ENCODE data around the gene MARK2. TPM values are rescaled to one million over a fixed set of nuclear protein-coding genes. Genes with fewer than 3 reads are reported as not detected.

Gene MARK2
- polyA plus RNA-seq, 1 of the 3 experiments (the other 2 are of a cell fraction), result 18.8 TPM

GRCh38 chr11:63903884-63904283, 65.0 kb downstream of the MARK2 start:
- H3K9ac ChIP-seq, result no peak overlapping the region
- 96% methylated on average over 14 of the region's 14 CpGs for WGBS (ENCODE audit: low lambda C conversion rate)
- H3F3A ChIP-seq (replicated peaks; ENCODE audit: insufficient read depth), result no peaks in the 10 kb centered on the region
- H3K4me3 ChIP-seq (ENCODE audit: low read depth in 2 of 2, low read length in 1 of 2), result no peak overlapping the region
- POLR2A ChIA-PET, result no interaction called here
- peaks cover 0 to 3% of the 10 kb centered on the region in 2 experiments; a peak in 1 of 4 replicates for H3K4me1 ChIP-seq (ENCODE audit: control insufficient read depth in 1 of 2, insufficient read depth in 2 of 2, low read depth in 1 of 2, low read length in 1 of 2)
- no peak overlapping the region for H3K27ac ChIP-seq (ENCODE audit: low read depth in 2 of 2, low read length in 1 of 2)
- H3K9me2 ChIP-seq, result no peaks in the 10 kb centered on the region
- DNase-seq, result no peak
- H3K27me3 ChIP-seq (ENCODE audit: insufficient read depth), result no peaks in the 10 kb centered on the region
- no peaks in the 10 kb centered on the region for H4K20me1 ChIP-seq (ENCODE audit: insufficient read depth)
- H3K36me3 ChIP-seq (replicated peaks in 1 of 2; ENCODE audit: control insufficient read depth in 1 of 2, insufficient read depth in 2 of 2, low read length in 1 of 2), result peaks cover 3 to 76% of the 10 kb centered on the region in 2 experiments
- no peaks in the 10 kb centered on the region for H3K79me2 ChIP-seq (ENCODE audit: insufficient read depth)
- CTCF ChIA-PET, result interaction anchor here (0.9 to 5.4 kb wide), 2 partner anchors 67 to 136 kb away, joined by 4 to 25 read pairs; partner anchors contain the start of gene ZFTA
- no peak overlapping the region for H2AFZ ChIP-seq (ENCODE audit: low read depth)
- H3K4me2 ChIP-seq, result no peak overlapping the region
- TF ChIP-seq CTCF (IDR thresholded peaks at IDR 0.05) (no peak), USF2 (IDR thresholded peaks at IDR 0.05; ENCODE audit: borderline replicate concordance, low read depth, low read length) (no peak), SIN3A (IDR thresholded peaks at IDR 0.05; ENCODE audit: borderline replicate concordance, low read depth, low read length) (no peak), CHD2 (IDR thresholded peaks at IDR 0.05; ENCODE audit: low read length, partially characterized antibody) (no peak), GATA2 (CRISPR knock-in tag; IDR thresholded peaks at IDR 0.05) (no peak), MEF2A (IDR thresholded peaks at IDR 0.05; ENCODE audit: borderline replicate concordance, low read depth) (no peak), MXI1 (IDR thresholded peaks at IDR 0.05; ENCODE audit: low read depth, low read length) (no peak), ELF1 (IDR thresholded peaks at IDR 0.05) (no peak), FOXJ3 (CRISPR knock-in tag; IDR thresholded peaks at IDR 0.05) (no peak), FOSL2 (IDR thresholded peaks at IDR 0.05; ENCODE audit: borderline replicate concordance, low read depth) (no peak), USF1 (IDR thresholded peaks at IDR 0.05; ENCODE audit: borderline replicate concordance, low read depth) (no peak), RCOR1 (IDR thresholded peaks at IDR 0.05; ENCODE audit: low read length) (no peak)
- H3K9me3 ChIP-seq, result no peaks in the 10 kb centered on the region

GRCh38 chr11:63904743-63905142, 65.8 kb downstream of the MARK2 start:
- CTCF ChIA-PET, result interaction anchor here (0.9 to 3.1 kb wide), 2 partner anchors 8 to 68 kb away, joined by 4 to 20 read pairs; no protein-coding TSS in a partner anchor
- H3K9ac ChIP-seq, result no peak overlapping the region
- no peak overlapping the region for H3K4me2 ChIP-seq
- peaks cover 0 to 11% of the 10 kb centered on the region in 2 experiments; a peak in 1 of 4 replicates for H3K4me1 ChIP-seq (ENCODE audit: control insufficient read depth in 1 of 2, insufficient read depth in 2 of 2, low read depth in 1 of 2, low read length in 1 of 2)
- POLR2A ChIA-PET, result no interaction called here
- H3K79me2 ChIP-seq (ENCODE audit: insufficient read depth), result no peaks in the 10 kb centered on the region
- TF ChIP-seq RXRA (IDR thresholded peaks at IDR 0.05; ENCODE audit: borderline replicate concordance, low read depth) (no peak), EZH2phosphoT487 (IDR thresholded peaks at IDR 0.05; ENCODE audit: borderline replicate concordance, low read depth) (no peak), POLR2AphosphoS5 (IDR thresholded peaks at IDR 0.05; ENCODE audit: low read depth, low read length) (no peak), FOXM1 (IDR thresholded peaks at IDR 0.05; ENCODE audit: low read depth) (no peak), EP300 (IDR thresholded peaks at IDR 0.05; ENCODE audit: borderline replicate concordance in 1 of 2, low read depth in 1 of 2, low read length in 1 of 2) (no peak), YY1 (IDR thresholded peaks at IDR 0.05; ENCODE audit: low read depth) (no peak), JUND (IDR thresholded peaks at IDR 0.05) (no peak), FOSL2 (IDR thresholded peaks at IDR 0.05; ENCODE audit: borderline replicate concordance, low read depth) (no peak), MAX (IDR thresholded peaks at IDR 0.05; ENCODE audit: low read depth) (no peak), TEAD4 (IDR thresholded peaks at IDR 0.05; ENCODE audit: borderline replicate concordance, insufficient read depth) (no peak), TAF1 (IDR thresholded peaks at IDR 0.05; ENCODE audit: borderline replicate concordance, low read depth, low read length) (no peak)
- H3K27ac ChIP-seq (ENCODE audit: low read depth in 2 of 2, low read length in 1 of 2), result no peak overlapping the region; a peak in 1 of 4 replicates
- H3K36me3 ChIP-seq (replicated peaks in 1 of 2; ENCODE audit: control insufficient read depth in 1 of 2, insufficient read depth in 2 of 2, low read length in 1 of 2), result peaks cover 0 to 72% of the 10 kb centered on the region in 2 experiments
- no peaks in the 10 kb centered on the region for H3K27me3 ChIP-seq (ENCODE audit: insufficient read depth)
- H3K4me3 ChIP-seq (ENCODE audit: low read depth in 2 of 2, low read length in 1 of 2), result no peak overlapping the region
- 94% methylated on average over 13 of the region's 13 CpGs for WGBS (ENCODE audit: low lambda C conversion rate)
- no peaks in the 10 kb centered on the region for H3K9me2 ChIP-seq
- no peaks in the 10 kb centered on the region for H4K20me1 ChIP-seq (ENCODE audit: insufficient read depth)
- no peak for DNase-seq
- H3K9me3 ChIP-seq, result no peaks in the 10 kb centered on the region
- H2AFZ ChIP-seq (ENCODE audit: low read depth), result no peak overlapping the region
- no peaks in the 10 kb centered on the region for H3F3A ChIP-seq (replicated peaks; ENCODE audit: insufficient read depth)

Data from SK-N-SH (cell line).